Sigmoid colon (tissue), 7 donors: ENCODE data around the gene CIAO3. TPM values are rescaled to one million over a fixed set of nuclear protein-coding genes. Genes with fewer than 3 reads are reported as not detected.
A peak's percentile ranks its signal among the peaks of the same experiment; 100 is the strongest.

Experiments
- DNase-seq: peaks from one replicate; pipeline ENCODE4 v3.0.0-alpha.2; 2019
- H3K27ac ChIP-seq, 4 donors: fragments of 200-600 bp; sonication (generic); one replicate each; pipeline ENCODE4 v1.5.1; 2016 to 2019; ENCODE audit warnings: mild to moderate bottlenecking in 1 of 4
- H3K27me3 ChIP-seq, 3 donors: fragments of 200-600 bp; sonication (generic); one replicate each; pipeline ENCODE4 v1.5.1; 2019; ENCODE audit warnings: mild to moderate bottlenecking in 1 of 3
- H3K36me3 ChIP-seq, 4 donors: fragments of 200-600 bp; sonication (generic); one replicate each; pipeline ENCODE4 v1.5.1; 2016 to 2019
- H3K4me1 ChIP-seq, 4 donors: fragments of 200-600 bp; sonication (generic); one replicate each; pipeline ENCODE4 v1.5.1; 2017 to 2019
- H3K4me3 ChIP-seq, 4 donors: fragments of 200-600 bp; sonication (generic); one replicate each; pipeline ENCODE4 v1.5.1; 2017 to 2019; ENCODE audit warnings: mild to moderate bottlenecking in 2 of 4, moderate library complexity in 1 of 4
- H3K9me3 ChIP-seq, 4 donors: fragments of 200-600 bp in 3 of 4; sonication (generic) in 3 of 4; one replicate each; pipeline versions ENCODE4 v1.5.1 to v1.6.1; 2013 to 2019
- EP300 ChIP-seq, 4 donors: sonication (generic); formaldehyde crosslinking; IDR thresholded peaks; one replicate each; pipeline ENCODE4 v1.6.1; 2017; ENCODE audit warnings: antibody characterized with exemption in 4 of 4
- POLR2A ChIP-seq, 2 donors: fragments of 450-650 bp; IDR thresholded peaks; one replicate each; pipeline ENCODE4 v1.6.1; 2016; ENCODE audit warnings: antibody characterized with exemption in 2 of 2, mild to moderate bottlenecking in 2 of 2, moderate library complexity in 2 of 2
- POLR2AphosphoS5 ChIP-seq, 4 donors: sonication (generic); formaldehyde crosslinking; IDR thresholded peaks; one replicate each; pipeline ENCODE4 v1.6.1; 2017; ENCODE audit warnings: antibody characterized with exemption in 4 of 4
- WGBS, 2 donors: extraction: QIAGEN DNeasy Blood & Tissue Kit; methylation state at CpG; one replicate each; pipeline ENCODE4 v1.1.7; 2013; 5-methylcytosine and 5-hydroxymethylcytosine counted together
- intact Hi-C: fragments of 100-400 bp; cut with DNase I; formaldehyde crosslinking; loops from one replicate; pipeline ENCODE4 v1.15.1; 2023
- polyA plus RNA-seq, 3 donors: library from polyadenylated mRNA; stranded (reverse); fragments of 200-250 nt; gene quantifications; one replicate each; pipeline ENCODE4 v1.2.3, GENCODE V29; 2013
- small RNA-seq, 3 donors: library from RNA; depleted of rRNA; stranded (forward); fragments of <200 nt; gene quantifications; one replicate each; pipeline ENCODE3, GENCODE V24; 2016
- total RNA-seq, 4 donors: library from RNA; depleted of rRNA; stranded (reverse); fragments of >200 nt; gene quantifications; one replicate each; pipeline ENCODE4 v1.1.0, GENCODE V29; 2016
- TF ChIP-seq, protein P1 (sequence below), 4 experiments: fragments of 450-650 bp in 3 of 4; fragments of 200-600 bp in 1 of 4; IDR thresholded peaks; one replicate each; pipeline ENCODE4 v1.5.1; 2016 to 2019; ENCODE audit warnings: antibody characterized with exemption in 4 of 4, mild to moderate bottlenecking in 3 of 4, moderate library complexity in 2 of 4
- donor health status: healthy with polysubstance abuse.
- donor health status: Bipolar disorder and iron deficiency.
- donor health status: healthy.

CIAO3 gene
- total and polyA plus RNA-seq, 7 donors: 18.6 to 51.0 (median 25.4) TPM

DNA sequence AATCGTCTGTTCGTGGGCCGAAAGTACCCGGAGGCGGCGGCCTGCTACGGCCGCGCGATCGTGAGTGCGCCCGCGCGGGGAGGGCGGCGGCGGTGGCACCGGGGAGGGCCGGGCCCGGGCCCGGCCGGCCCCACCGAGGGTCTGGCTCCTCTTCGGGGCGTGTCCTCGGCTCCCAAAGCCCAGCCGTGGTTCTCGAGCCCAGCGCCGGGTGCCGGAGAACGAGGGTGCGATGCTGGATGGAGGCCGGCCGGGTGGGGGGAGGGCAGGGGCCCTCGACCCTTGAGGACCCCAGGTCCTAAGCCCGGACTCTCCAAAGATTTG is 60.2 kb downstream of the CIAO3 start:
- H3K4me3 ChIP-seq: peak overlapping the region; percentile 72 to 95 (median 86)
- DNase-seq: no peak
- no peaks in the 10 kb centered on the region for H3K27me3 ChIP-seq
- H3K4me1 ChIP-seq: peaks cover 0 to 66% (median 57%) of the 10 kb centered on the region in 4 donors
- H3K9me3 ChIP-seq: no peaks in the 10 kb centered on the region
- peak overlapping the region; percentile 94 to 99 (median 96) for H3K27ac ChIP-seq
- WGBS, 2 donors: 0 to 1% methylated on average over 38 of the region's 38 CpGs
- peaks cover 14 to 22% (median 17%) of the 10 kb centered on the region in 4 donors for H3K36me3 ChIP-seq
- no peak for TF ChIP-seq POLR2A (IDR thresholded peaks at IDR 0.05)
- no peak for TF ChIP-seq POLR2AphosphoS5 (IDR thresholded peaks at IDR 0.05)
- TF ChIP-seq EP300 (IDR thresholded peaks at IDR 0.05): no peak
- TF ChIP-seq, protein P1, sequence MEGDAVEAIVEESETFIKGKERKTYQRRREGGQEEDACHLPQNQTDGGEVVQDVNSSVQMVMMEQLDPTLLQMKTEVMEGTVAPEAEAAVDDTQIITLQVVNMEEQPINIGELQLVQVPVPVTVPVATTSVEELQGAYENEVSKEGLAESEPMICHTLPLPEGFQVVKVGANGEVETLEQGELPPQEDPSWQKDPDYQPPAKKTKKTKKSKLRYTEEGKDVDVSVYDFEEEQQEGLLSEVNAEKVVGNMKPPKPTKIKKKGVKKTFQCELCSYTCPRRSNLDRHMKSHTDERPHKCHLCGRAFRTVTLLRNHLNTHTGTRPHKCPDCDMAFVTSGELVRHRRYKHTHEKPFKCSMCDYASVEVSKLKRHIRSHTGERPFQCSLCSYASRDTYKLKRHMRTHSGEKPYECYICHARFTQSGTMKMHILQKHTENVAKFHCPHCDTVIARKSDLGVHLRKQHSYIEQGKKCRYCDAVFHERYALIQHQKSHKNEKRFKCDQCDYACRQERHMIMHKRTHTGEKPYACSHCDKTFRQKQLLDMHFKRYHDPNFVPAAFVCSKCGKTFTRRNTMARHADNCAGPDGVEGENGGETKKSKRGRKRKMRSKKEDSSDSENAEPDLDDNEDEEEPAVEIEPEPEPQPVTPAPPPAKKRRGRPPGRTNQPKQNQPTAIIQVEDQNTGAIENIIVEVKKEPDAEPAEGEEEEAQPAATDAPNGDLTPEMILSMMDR (IDR thresholded peaks at IDR 0.05): no peak
- intact Hi-C loops: loop anchor here (1.0 to 10.0 kb wide), 2 partner anchors 91 to 1094 kb away; partner anchors contain the start of genes EME2, MRPS34 and NME3

DNA sequence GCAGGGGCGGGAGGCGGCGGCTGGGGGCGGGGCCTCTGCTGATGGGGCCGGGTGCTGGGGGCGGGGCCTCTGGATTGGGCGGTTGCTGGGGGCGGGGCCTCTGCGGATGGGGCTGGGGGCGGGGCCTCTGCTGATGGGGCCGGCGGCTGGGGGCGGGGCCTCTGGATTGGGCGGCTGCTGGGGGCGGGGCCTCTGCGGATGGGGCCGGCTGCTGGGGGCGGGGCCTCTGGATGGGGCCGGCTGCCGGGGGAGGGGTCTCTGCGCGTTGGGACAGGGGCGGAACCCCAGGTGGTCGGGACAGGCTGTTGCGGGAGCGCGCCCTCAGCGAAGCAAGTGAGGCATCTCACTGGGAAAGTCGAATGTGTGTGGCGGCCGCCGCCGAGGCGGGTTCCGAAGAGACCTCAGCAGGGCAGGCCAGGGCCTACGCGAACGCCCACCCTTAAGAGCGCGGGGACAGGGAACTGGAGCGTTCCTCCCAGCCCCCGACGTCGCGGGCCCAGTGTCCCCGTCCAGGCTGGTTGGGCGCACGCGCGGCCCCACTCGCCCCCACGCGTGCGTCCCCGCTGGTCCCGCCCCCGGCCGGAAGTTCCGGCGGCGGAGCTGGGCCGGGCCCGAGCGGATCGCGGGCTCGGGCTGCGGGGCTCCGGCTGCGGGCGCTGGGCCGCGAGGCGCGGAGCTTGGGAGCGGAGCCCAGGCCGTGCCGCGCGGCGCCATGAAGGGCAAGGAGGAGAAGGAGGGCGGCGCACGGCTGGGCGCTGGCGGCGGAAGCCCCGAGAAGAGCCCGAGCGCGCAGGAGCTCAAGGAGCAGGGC is 60.8 kb downstream of the CIAO3 start, which contains the start of gene STUB1:
TSS of gene STUB1 (plus strand) at position 597 of the 811 bp plus-strand sequence. CDS start at position 713, 116 bp downstream.
- peak; percentile 95 for DNase-seq
- Histone ChIP-seq H3K27me3 (no peaks in the 10 kb centered on the region), H3K36me3 (peaks cover 14 to 19% (median 17%) of the 10 kb centered on the region in 4 donors), H3K9me3 (no peaks in the 10 kb centered on the region), H3K4me3 (peak within 1 kb of the TSS; percentile 72 to 95 (median 86)), H3K4me1 (peaks cover 0 to 66% (median 56%) of the 10 kb centered on the region in 4 donors), H3K27ac (peak within 1 kb of the TSS; percentile 94 to 99 (median 96))
- WGBS, 2 donors: 1 to 2% methylated on average over 91 of the region's 91 CpGs
- TF ChIP-seq, protein P1 (IDR thresholded peaks at IDR 0.05): no peak
- peak in 3 of 4 donors; percentile 19 to 70 (median 68) for TF ChIP-seq POLR2AphosphoS5 (IDR thresholded peaks at IDR 0.05)
- intact Hi-C loops: loop anchor here (1.0 to 10.0 kb wide), 2 partner anchors 91 to 1095 kb away; partner anchors contain the start of genes EME2, MRPS34 and NME3

Small RNA genes within 50 kb of the gene (small RNA-seq; reads per million reads assigned to genes)
- 0 reads per million in 3 donors for gene MIR662

Other genes starting within 250 kb of the CIAO3 start
- gene CAPN15, start 213.3 kb downstream of the CIAO3 start, total RNA-seq: 10 to 100 TPM; 10.3 to 24.4 (median 16.9) TPM
- gene CAPN15, start 213.3 kb downstream of the CIAO3 start, polyA plus RNA-seq: 10 to 100 TPM; 35.4 to 85.8 (median 60.1) TPM
- not detected for gene PRR35, start 180.6 kb downstream of the CIAO3 start, total RNA-seq
- gene PRR35, start 180.6 kb downstream of the CIAO3 start, polyA plus RNA-seq: not detected
- gene NHLRC4, start 174.0 kb downstream of the CIAO3 start, total RNA-seq: 1 to 10 TPM; 1.5 to 4.2 (median 1.7) TPM
- gene NHLRC4, start 174.0 kb downstream of the CIAO3 start, polyA plus RNA-seq: 1 to 10 TPM in 1 of 3 donors, under 1 TPM in 2; 0.60 to 1.5 (median 0.69) TPM
- 10 to 100 TPM; 15.5 to 45.7 (median 22.6) TPM for gene PIGQ, start 171.0 kb downstream of the CIAO3 start, total RNA-seq
- 10 to 100 TPM; 11.1 to 47.4 (median 12.0) TPM for gene PIGQ, start 171.0 kb downstream of the CIAO3 start, polyA plus RNA-seq
- gene RAB40C, start 150.9 kb downstream of the CIAO3 start, total RNA-seq: 10 to 100 TPM; 16.8 to 32.7 (median 17.9) TPM
- gene RAB40C, start 150.9 kb downstream of the CIAO3 start, polyA plus RNA-seq: 10 to 100 TPM; 28.8 to 41.2 (median 38.3) TPM
- 1 to 10 TPM in 1 of 4 donors, under 1 TPM in 3; 0.27 to 1.4 (median 0.43) TPM for gene WFIKKN1, start 110.0 kb downstream of the CIAO3 start, total RNA-seq
- under 1 TPM; 0.46 to 0.80 (median 0.60) TPM for gene WFIKKN1, start 110.0 kb downstream of the CIAO3 start, polyA plus RNA-seq
- 100 to 1,000 TPM; 101 to 163 (median 157) TPM for gene METTL26, start 104.7 kb downstream of the CIAO3 start, total RNA-seq
- gene METTL26, start 104.7 kb downstream of the CIAO3 start, polyA plus RNA-seq: 100 to 1,000 TPM in 1 of 3 donors, 10 to 100 TPM in 2; 79.5 to 132 (median 87.1) TPM
- 10 to 100 TPM; 52.1 to 63.4 (median 55.6) TPM for gene MCRIP2, start 99.2 kb downstream of the CIAO3 start, total RNA-seq
- 100 to 1,000 TPM; 106 to 132 (median 131) TPM for gene MCRIP2, start 99.2 kb downstream of the CIAO3 start, polyA plus RNA-seq
- 10 to 100 TPM in 3 of 4 donors, 1 to 10 TPM in 1; 6.6 to 37.1 (median 13.7) TPM for gene WDR90, start 91.6 kb downstream of the CIAO3 start, total RNA-seq
- gene WDR90, start 91.6 kb downstream of the CIAO3 start, polyA plus RNA-seq: 10 to 100 TPM in 1 of 3 donors, 1 to 10 TPM in 2; 5.4 to 49.0 (median 7.2) TPM
- 10 to 100 TPM; 35.3 to 58.8 (median 48.8) TPM for gene RHOT2, start 72.9 kb downstream of the CIAO3 start, total RNA-seq
- 100 to 1,000 TPM in 1 of 3 donors, 10 to 100 TPM in 2; 48.3 to 159 (median 52.9) TPM for gene RHOT2, start 72.9 kb downstream of the CIAO3 start, polyA plus RNA-seq
- 1 to 10 TPM in 2 of 4 donors, under 1 TPM in 1, not detected in 1; 0.68 to 6.1 (median 1.5) TPM for gene RHBDL1, start 65.3 kb downstream of the CIAO3 start, total RNA-seq
- gene RHBDL1, start 65.3 kb downstream of the CIAO3 start, polyA plus RNA-seq: 1 to 10 TPM in 1 of 3 donors, under 1 TPM in 1, not detected in 1; 0.46 to 5.6 TPM
- gene STUB1, start 60.6 kb downstream of the CIAO3 start, total RNA-seq: 100 to 1,000 TPM; 109 to 183 (median 174) TPM
- 100 to 1,000 TPM; 104 to 136 (median 122) TPM for gene STUB1, start 60.6 kb downstream of the CIAO3 start, polyA plus RNA-seq
- 10 to 100 TPM; 52.8 to 93.4 (median 73.8) TPM for gene JMJD8, start 56.7 kb downstream of the CIAO3 start, total RNA-seq
- gene JMJD8, start 56.7 kb downstream of the CIAO3 start, polyA plus RNA-seq: 10 to 100 TPM; 18.7 to 49.3 (median 22.2) TPM
- gene WDR24, start 50.6 kb downstream of the CIAO3 start, total RNA-seq: 10 to 100 TPM in 2 of 4 donors, 1 to 10 TPM in 2; 6.4 to 17.7 (median 9.9) TPM
- gene WDR24, start 50.6 kb downstream of the CIAO3 start, polyA plus RNA-seq: 1 to 10 TPM; 2.4 to 9.8 (median 3.5) TPM
- 1 to 10 TPM in 3 of 4 donors, under 1 TPM in 1; 0.16 to 1.6 (median 1.4) TPM for gene FBXL16, start 35.2 kb downstream of the CIAO3 start, total RNA-seq
- gene FBXL16, start 35.2 kb downstream of the CIAO3 start, polyA plus RNA-seq: 1 to 10 TPM in 1 of 3 donors, under 1 TPM in 1, not detected in 1; 0.60 to 2.4 TPM
- gene METRN, start 25.9 kb downstream of the CIAO3 start, total RNA-seq: 10 to 100 TPM; 27.8 to 49.9 (median 32.2) TPM
- gene METRN, start 25.9 kb downstream of the CIAO3 start, polyA plus RNA-seq: 10 to 100 TPM; 16.5 to 32.8 (median 31.8) TPM
- gene ANTKMT, start 19.9 kb downstream of the CIAO3 start, total RNA-seq: 10 to 100 TPM; 27.1 to 53.1 (median 39.5) TPM
- 10 to 100 TPM; 18.6 to 38.1 (median 21.3) TPM for gene ANTKMT, start 19.9 kb downstream of the CIAO3 start, polyA plus RNA-seq
- under 1 TPM in 1 of 4 donors, not detected in 3; 0.49 TPM for gene CCDC78, start 14.6 kb downstream of the CIAO3 start, total RNA-seq
- 1 to 10 TPM in 1 of 3 donors, not detected in 2; 3.4 TPM for gene CCDC78, start 14.6 kb downstream of the CIAO3 start, polyA plus RNA-seq
- 1 to 10 TPM; 2.6 to 4.6 (median 3.8) TPM for gene HAGHL, start 13.9 kb downstream of the CIAO3 start, total RNA-seq
- 10 to 100 TPM in 1 of 3 donors, 1 to 10 TPM in 1, under 1 TPM in 1; 0.92 to 10.5 (median 1.2) TPM for gene HAGHL, start 13.9 kb downstream of the CIAO3 start, polyA plus RNA-seq
- under 1 TPM in 1 of 4 donors, not detected in 3; 0.54 TPM for gene MSLN, start 19.7 kb upstream of the CIAO3 start, total RNA-seq
- gene MSLN, start 19.7 kb upstream of the CIAO3 start, polyA plus RNA-seq: 1 to 10 TPM; 1.2 to 3.5 (median 1.2) TPM
- 10 to 100 TPM; 10.7 to 20.2 (median 13.2) TPM for gene RPUSD1, start 47.4 kb upstream of the CIAO3 start, total RNA-seq
- gene RPUSD1, start 47.4 kb upstream of the CIAO3 start, polyA plus RNA-seq: 10 to 100 TPM; 14.4 to 31.1 (median 17.3) TPM
- 1 to 10 TPM; 2.8 to 7.7 (median 5.1) TPM for gene CHTF18, start 47.6 kb upstream of the CIAO3 start, total RNA-seq
- 10 to 100 TPM in 1 of 3 donors, 1 to 10 TPM in 2; 1.8 to 29.2 (median 1.8) TPM for gene CHTF18, start 47.6 kb upstream of the CIAO3 start, polyA plus RNA-seq
- gene GNG13, start 59.7 kb upstream of the CIAO3 start, total RNA-seq: not detected
- gene GNG13, start 59.7 kb upstream of the CIAO3 start, polyA plus RNA-seq: 1 to 10 TPM in 1 of 3 donors, under 1 TPM in 2; 0.47 to 1.2 (median 0.92) TPM
- gene LMF1, start 230.0 kb upstream of the CIAO3 start, total RNA-seq: 10 to 100 TPM; 19.9 to 34.1 (median 31.0) TPM
- 10 to 100 TPM in 1 of 3 donors, 1 to 10 TPM in 2; 1.2 to 13.2 (median 1.6) TPM for gene LMF1, start 230.0 kb upstream of the CIAO3 start, polyA plus RNA-seq
- gene SOX8, start 240.8 kb upstream of the CIAO3 start, total RNA-seq: 1 to 10 TPM in 3 of 4 donors, under 1 TPM in 1; 0.49 to 3.4 (median 3.0) TPM
- gene SOX8, start 240.8 kb upstream of the CIAO3 start, polyA plus RNA-seq: 1 to 10 TPM in 1 of 3 donors, under 1 TPM in 1, not detected in 1; under 0.01 to 2.5 TPM